WTC11 (cell line): ENCODE results near the gene UBLCP1. TPM values are rescaled to one million over a fixed set of nuclear protein-coding genes. Genes with fewer than 3 reads are reported as not detected.

ENCODE experiments used
- ATAC-seq: fragments of 200-7000 bp; cut with Tn5 transposase; 2 replicates; pipeline ENCODE4 v1.10.0; 2021; ENCODE audit warnings: mild to moderate bottlenecking, moderate library complexity
- CTCF ChIA-PET: fragments of 300-600 bp; sonication (Branson Sonifier 250); formaldehyde crosslinking; loops from one replicate; lab custom pipeline; 2021; ENCODE audit warnings: antibody characterized with exemption; lab: Charles Lee
- POLR2A ChIA-PET: fragments of 350-600 bp; sonication (Branson Sonifier 250); formaldehyde crosslinking; loops from one replicate; lab custom pipeline; 2021; ENCODE audit warnings: antibody characterized with exemption; lab: Charles Lee
- DNase-seq: peaks from one replicate; pipeline ENCODE4 v3.0.0; 2021; ENCODE audit warnings: low spot score
- H3K27ac Mint-ChIP-seq: 2 replicates; pipeline ENCODE4 v1.8.0; 2021; ENCODE audit warnings: mixed read lengths
- H3K27me3 Mint-ChIP-seq: 2 replicates; pipeline ENCODE4 v1.8.0; 2021; ENCODE audit warnings: low read depth, mild to moderate bottlenecking, moderate library complexity, mixed read lengths
- H3K36me3 Mint-ChIP-seq: 2 replicates; pipeline ENCODE4 v1.8.0; 2021; ENCODE audit warnings: mixed read lengths
- H3K4me1 Mint-ChIP-seq: 2 replicates; pipeline ENCODE4 v1.8.0; 2022; ENCODE audit warnings: mixed read lengths
- H3K4me3 Mint-ChIP-seq: 2 replicates; pipeline ENCODE4 v1.8.0; 2021; ENCODE audit warnings: mild to moderate bottlenecking, moderate library complexity, mixed read lengths
- H3K9me3 Mint-ChIP-seq: 2 replicates; pipeline ENCODE4 v1.8.0; 2021; ENCODE audit warnings: mixed read lengths
- ATF6 ChIP-seq: sonication (generic); formaldehyde crosslinking; IDR thresholded peaks from 2 replicates; pipeline ENCODE4 v1.8.1; 2023; ENCODE audit warnings: mild to moderate bottlenecking, missing genetic modification reagents
- ELF4 ChIP-seq: sonication (generic); formaldehyde crosslinking; IDR thresholded peaks from 2 replicates; pipeline ENCODE4 v1.8.1; 2022; ENCODE audit warnings: low read depth, mild to moderate bottlenecking, moderate library complexity, missing genetic modification reagents
- EMX1 ChIP-seq: fragments of 250-450 bp; sonication (Bioruptor Pico); IDR thresholded peaks from 2 replicates; pipeline ENCODE4 v1.8.0; 2021; ENCODE audit warnings: mild to moderate bottlenecking
- ERG ChIP-seq: fragments of 250-450 bp; sonication (Bioruptor Pico); IDR thresholded peaks from 2 replicates; pipeline ENCODE4 v1.8.0; 2021; ENCODE audit warnings: mild to moderate bottlenecking
- FOXJ3 ChIP-seq: sonication (generic); formaldehyde crosslinking; IDR thresholded peaks from 2 replicates; pipeline ENCODE4 v1.9.0; 2021; ENCODE audit warnings: missing genetic modification reagents, mild to moderate bottlenecking, borderline replicate concordance
- GTF2I ChIP-seq: fragments of 250-450 bp; sonication (Bioruptor Pico); conservative IDR thresholded peaks from 2 replicates; pipeline ENCODE4 v1.4.0; 2021; ENCODE audit warnings: mild to moderate bottlenecking
- HMGA2 ChIP-seq: fragments of 250-450 bp; sonication (Bioruptor Pico); IDR thresholded peaks from 2 replicates; pipeline ENCODE4 v1.4.0; 2021; ENCODE audit warnings: mild to moderate bottlenecking, moderate library complexity
- JAZF1 ChIP-seq: fragments of 250-450 bp; sonication (Bioruptor Pico); IDR thresholded peaks from 2 replicates; pipeline ENCODE4 v1.9.0; 2021; ENCODE audit warnings: moderate library complexity, mild to moderate bottlenecking, inconsistent platforms
- JUN ChIP-seq: sonication (generic); formaldehyde crosslinking; IDR thresholded peaks from 2 replicates; pipeline ENCODE4 v1.8.0; 2023; ENCODE audit warnings: mild to moderate bottlenecking, missing genetic modification reagents
- KAT7 ChIP-seq: sonication (generic); formaldehyde crosslinking; IDR thresholded peaks from 2 replicates; pipeline ENCODE4 v1.8.1; 2023; ENCODE audit warnings: missing genetic modification reagents, mild to moderate bottlenecking, borderline replicate concordance
- MYBL2 ChIP-seq: sonication (generic); formaldehyde crosslinking; IDR thresholded peaks from 2 replicates; pipeline ENCODE4 v1.8.1; 2023; ENCODE audit warnings: mild to moderate bottlenecking, moderate library complexity, missing genetic modification reagents
- SMAD4 ChIP-seq: sonication (generic); formaldehyde crosslinking; IDR thresholded peaks from 2 replicates; pipeline ENCODE4 v1.8.0; 2022; ENCODE audit warnings: mild to moderate bottlenecking, missing genetic modification reagents
- STAT6 ChIP-seq: sonication (generic); formaldehyde crosslinking; conservative IDR thresholded peaks from 2 replicates; pipeline ENCODE4 v1.8.1; 2023; ENCODE audit warnings: mild to moderate bottlenecking, low read depth, missing genetic modification reagents, moderate library complexity
- TEAD1 ChIP-seq: sonication (generic); formaldehyde crosslinking; IDR thresholded peaks from 2 replicates; pipeline ENCODE4 v1.8.0; 2022; ENCODE audit warnings: mild to moderate bottlenecking, missing genetic modification reagents
- ZMAT4 ChIP-seq: fragments of 250-450 bp; sonication (Bioruptor Pico); IDR thresholded peaks from 2 replicates; pipeline ENCODE4 v1.9.0; 2021; ENCODE audit warnings: mild to moderate bottlenecking
- ZNF232 ChIP-seq: sonication (generic); formaldehyde crosslinking; IDR thresholded peaks from 2 replicates; pipeline ENCODE4 v1.8.0; 2022; ENCODE audit warnings: mild to moderate bottlenecking, missing genetic modification reagents
- ZNF317 ChIP-seq: sonication (generic); formaldehyde crosslinking; IDR thresholded peaks from 2 replicates; pipeline ENCODE4 v1.8.1; 2023; ENCODE audit warnings: low read depth, mild to moderate bottlenecking, moderate library complexity, missing genetic modification reagents, borderline replicate concordance
- ZNF416 ChIP-seq: fragments of 250-450 bp; sonication (Bioruptor Pico); IDR thresholded peaks from 2 replicates; pipeline ENCODE4 v1.9.0; 2021; ENCODE audit warnings: mild to moderate bottlenecking, inconsistent platforms
- ZNF423 ChIP-seq: fragments of 250-450 bp; sonication (Bioruptor Pico); IDR thresholded peaks from 2 replicates; pipeline ENCODE4 v2.1.2; 2022; ENCODE audit warnings: mild to moderate bottlenecking, moderate library complexity
- ZSCAN18 ChIP-seq: fragments of 250-450 bp; sonication (Bioruptor Pico); IDR thresholded peaks from 2 replicates; pipeline ENCODE4 v2.1.2; 2022; ENCODE audit warnings: mild to moderate bottlenecking, moderate library complexity
- total RNA-seq: library from RNA; stranded (reverse); gene quantifications from 3 replicates; pipeline ENCODE4 v1.2.3, GENCODE V29; 2021
- TF ChIP-seq, protein P1 (sequence below): sonication (generic); formaldehyde crosslinking; IDR thresholded peaks from 2 replicates; pipeline ENCODE4 v1.8.0; 2022; ENCODE audit warnings: mild to moderate bottlenecking, missing genetic modification reagents
- TF ChIP-seq, protein P2 (sequence below): sonication (generic); formaldehyde crosslinking; IDR thresholded peaks from 2 replicates; pipeline ENCODE4 v1.8.1; 2022; ENCODE audit warnings: low read depth, mild to moderate bottlenecking, moderate library complexity, missing genetic modification reagents, borderline replicate concordance
- TF ChIP-seq, protein P3 (sequence below): sonication (generic); formaldehyde crosslinking; IDR thresholded peaks from 2 replicates; pipeline ENCODE4 v1.8.1; 2022; ENCODE audit warnings: low read depth, missing genetic modification reagents, borderline replicate concordance

UBLCP1 gene
- total RNA-seq, 1 experiment from 2014 or later: 31.0 TPM

- TF ChIP-seq, protein P1, sequence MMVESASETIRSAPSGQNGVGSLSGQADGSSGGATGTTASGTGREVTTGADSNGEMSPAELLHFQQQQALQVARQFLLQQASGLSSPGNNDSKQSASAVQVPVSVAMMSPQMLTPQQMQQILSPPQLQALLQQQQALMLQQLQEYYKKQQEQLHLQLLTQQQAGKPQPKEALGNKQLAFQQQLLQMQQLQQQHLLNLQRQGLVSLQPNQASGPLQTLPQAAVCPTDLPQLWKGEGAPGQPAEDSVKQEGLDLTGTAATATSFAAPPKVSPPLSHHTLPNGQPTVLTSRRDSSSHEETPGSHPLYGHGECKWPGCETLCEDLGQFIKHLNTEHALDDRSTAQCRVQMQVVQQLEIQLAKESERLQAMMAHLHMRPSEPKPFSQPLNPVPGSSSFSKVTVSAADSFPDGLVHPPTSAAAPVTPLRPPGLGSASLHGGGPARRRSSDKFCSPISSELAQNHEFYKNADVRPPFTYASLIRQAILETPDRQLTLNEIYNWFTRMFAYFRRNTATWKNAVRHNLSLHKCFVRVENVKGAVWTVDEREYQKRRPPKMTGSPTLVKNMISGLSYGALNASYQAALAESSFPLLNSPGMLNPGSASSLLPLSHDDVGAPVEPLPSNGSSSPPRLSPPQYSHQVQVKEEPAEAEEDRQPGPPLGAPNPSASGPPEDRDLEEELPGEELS (CRISPR knock-in tag): no peak
- TF ChIP-seq JUN (CRISPR knock-in tag): no peak
- no peak for TF ChIP-seq HMGA2 (CRISPR knock-in tag)
- no peak for TF ChIP-seq SMAD4 (CRISPR knock-in tag)
- TF ChIP-seq ZNF423 (CRISPR knock-in tag): no peak
- no peak for TF ChIP-seq KAT7 (CRISPR knock-in tag)
Measured at GRCh38 chr5:159269723-159270122, 6.6 kb downstream of the UBLCP1 start (continued).

- Mint-ChIP-seq H3K4me3 (no peak overlapping the region), H3K4me1 (no peaks in the 10 kb centered on the region), H3K9me3 (no peaks in the 10 kb centered on the region), H3K27ac (no peak overlapping the region), H3K36me3 (peaks cover 49% of the 10 kb centered on the region), H3K27me3 (no peaks in the 10 kb centered on the region)
- POLR2A ChIA-PET: no interaction called here
- TF ChIP-seq ZNF317: no peak
- TF ChIP-seq ELF4 (CRISPR knock-in tag): no peak
- TF ChIP-seq GTF2I (CRISPR knock-in tag): no peak
- TF ChIP-seq FOXJ3: no peak
- no peak for TF ChIP-seq ZMAT4
- TF ChIP-seq MYBL2 (CRISPR knock-in tag): no peak
- TF ChIP-seq STAT6 (CRISPR knock-in tag): no peak
- TF ChIP-seq KAT7 (CRISPR knock-in tag): no peak
- no peak for TF ChIP-seq ZNF232
- no peak for TF ChIP-seq ERG (CRISPR knock-in tag)
- no peak for TF ChIP-seq TEAD1 (CRISPR knock-in tag)
- no peak for TF ChIP-seq ZSCAN18 (CRISPR knock-in tag)
- DNase-seq (no peak), ATAC-seq (no peak)
- CTCF ChIA-PET: interaction anchor here (1.8 kb wide), 1 partner anchor 117 kb away, joined by 6 read pairs; no protein-coding TSS in a partner anchor
Measured at GRCh38 chr5:159273923-159274322, 10.8 kb downstream of the UBLCP1 start.

DNA sequence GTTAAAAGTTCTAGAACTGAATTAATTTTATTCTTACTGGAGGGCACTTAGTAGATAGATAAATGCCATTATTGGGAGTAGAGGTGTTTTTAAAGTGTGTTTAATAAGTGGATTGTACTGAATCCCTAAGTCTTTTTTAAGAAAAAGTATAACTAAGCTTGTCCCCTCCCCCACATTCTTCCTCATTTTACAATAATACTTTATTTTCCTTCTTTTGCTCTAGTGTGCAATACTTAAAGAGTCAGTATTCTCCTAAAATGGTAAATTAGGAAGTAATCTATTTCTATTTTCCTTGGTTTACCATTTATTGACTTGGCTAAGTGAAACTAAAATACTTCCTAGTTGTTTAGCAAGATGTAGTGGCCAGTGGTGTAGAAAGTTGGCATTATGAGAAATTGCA, 11.6 kb downstream of the UBLCP1 start:
- Mint-ChIP-seq H3K4me1 (no peaks in the 10 kb centered on the region), H3K4me3 (no peak overlapping the region), H3K27ac (no peak overlapping the region), H3K27me3 (no peaks in the 10 kb centered on the region), H3K9me3 (no peaks in the 10 kb centered on the region), H3K36me3 (peaks cover 51% of the 10 kb centered on the region)
- ChIA-PET CTCF (interaction anchor here (1.8 kb wide), 1 partner anchor 118 kb away, joined by 6 read pairs; no protein-coding TSS in a partner anchor), POLR2A (no interaction called here)
- DNase-seq (no peak), ATAC-seq (no peak)
- TF ChIP-seq ZNF416 (no peak), EMX1 (no peak), JAZF1 (CRISPR knock-in tag) (no peak), ATF6 (CRISPR knock-in tag) (no peak)
- TF ChIP-seq, protein P2, sequence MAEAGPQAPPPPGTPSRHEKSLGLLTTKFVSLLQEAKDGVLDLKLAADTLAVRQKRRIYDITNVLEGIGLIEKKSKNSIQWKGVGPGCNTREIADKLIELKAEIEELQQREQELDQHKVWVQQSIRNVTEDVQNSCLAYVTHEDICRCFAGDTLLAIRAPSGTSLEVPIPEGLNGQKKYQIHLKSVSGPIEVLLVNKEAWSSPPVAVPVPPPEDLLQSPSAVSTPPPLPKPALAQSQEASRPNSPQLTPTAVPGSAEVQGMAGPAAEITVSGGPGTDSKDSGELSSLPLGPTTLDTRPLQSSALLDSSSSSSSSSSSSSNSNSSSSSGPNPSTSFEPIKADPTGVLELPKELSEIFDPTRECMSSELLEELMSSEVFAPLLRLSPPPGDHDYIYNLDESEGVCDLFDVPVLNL (CRISPR knock-in tag): no peak
- TF ChIP-seq, protein P3, sequence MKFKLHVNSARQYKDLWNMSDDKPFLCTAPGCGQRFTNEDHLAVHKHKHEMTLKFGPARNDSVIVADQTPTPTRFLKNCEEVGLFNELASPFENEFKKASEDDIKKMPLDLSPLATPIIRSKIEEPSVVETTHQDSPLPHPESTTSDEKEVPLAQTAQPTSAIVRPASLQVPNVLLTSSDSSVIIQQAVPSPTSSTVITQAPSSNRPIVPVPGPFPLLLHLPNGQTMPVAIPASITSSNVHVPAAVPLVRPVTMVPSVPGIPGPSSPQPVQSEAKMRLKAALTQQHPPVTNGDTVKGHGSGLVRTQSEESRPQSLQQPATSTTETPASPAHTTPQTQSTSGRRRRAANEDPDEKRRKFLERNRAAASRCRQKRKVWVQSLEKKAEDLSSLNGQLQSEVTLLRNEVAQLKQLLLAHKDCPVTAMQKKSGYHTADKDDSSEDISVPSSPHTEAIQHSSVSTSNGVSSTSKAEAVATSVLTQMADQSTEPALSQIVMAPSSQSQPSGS (CRISPR knock-in tag): no peak
